Left ventricle myocardium inferior (tissue), 1 donor: ENCODE results near the gene ZNF184. TPM values are rescaled to one million over a fixed set of nuclear protein-coding genes. Genes with fewer than 3 reads are reported as not detected.
A peak's percentile ranks its signal among the peaks of the same experiment; 100 is the strongest.

Source experiments
- DNase-seq: peaks from one replicate; pipeline ENCODE4 v3.0.0-alpha.2; 2020
- H3K27ac ChIP-seq: fragments of 200-600 bp; replicated peaks from 2 replicates; pipeline ENCODE4 v1.8.0; 2021
- H3K27me3 ChIP-seq: fragments of 200-600 bp; 2 replicates; pipeline ENCODE4 v1.8.0; 2021; ENCODE audit warnings: low read depth
- H3K36me3 ChIP-seq: fragments of 200-600 bp; 2 replicates; pipeline ENCODE4 v1.8.0; 2021
- H3K4me1 ChIP-seq: fragments of 200-600 bp; 2 replicates; pipeline ENCODE4 v1.8.0; 2021
- H3K4me3 ChIP-seq: fragments of 200-600 bp; 2 replicates; pipeline ENCODE4 v1.8.0; 2021; ENCODE audit warnings: mild to moderate bottlenecking, moderate library complexity
- H3K9me3 ChIP-seq: fragments of 200-600 bp; replicated peaks from 2 replicates; pipeline ENCODE4 v1.8.0; 2021
- CTCF ChIP-seq: fragments of 200-600 bp; IDR thresholded peaks from 2 replicates; pipeline ENCODE4 v1.8.0; 2021; ENCODE audit warnings: antibody characterized with exemption, mild to moderate bottlenecking, borderline replicate concordance
- intact Hi-C: fragments of 100-400 bp; cut with micrococcal nuclease; formaldehyde crosslinking; loops from one replicate; pipeline ENCODE4 v1.11.0; 2022
- total RNA-seq: library from RNA; stranded (reverse); fragmentation: NEBNext Ultra II Directional; extraction: Animal tissue kit (Norgen Biotek cat#: 25700); gene quantifications from one replicate; pipeline ENCODE4 v1.2.1, GENCODE V29; 2021
- donor health status: DM: no; HTN: yes; CAD: no; lungs with severe emphysema.

Gene ZNF184
- total RNA-seq, 1 donor from 2014 or later, result 3.2 TPM

- H3K27me3 ChIP-seq, result no peaks in the 10 kb centered on the region
- H3K27ac ChIP-seq, result peak overlapping the region; percentile 98
- peaks cover 33% of the 10 kb centered on the region for H3K4me1 ChIP-seq
- no peaks in the 10 kb centered on the region for H3K9me3 ChIP-seq
- TF ChIP-seq CTCF, result no peak
- no peak for DNase-seq
- peak overlapping the region; percentile 88 for H3K4me3 ChIP-seq
- intact Hi-C loops, result no loop called here
- H3K36me3 ChIP-seq, result no peaks in the 10 kb centered on the region
Measured at GRCh38 chr6:27477318-27478013, 4.6 kb upstream of the ZNF184 start.

DNA sequence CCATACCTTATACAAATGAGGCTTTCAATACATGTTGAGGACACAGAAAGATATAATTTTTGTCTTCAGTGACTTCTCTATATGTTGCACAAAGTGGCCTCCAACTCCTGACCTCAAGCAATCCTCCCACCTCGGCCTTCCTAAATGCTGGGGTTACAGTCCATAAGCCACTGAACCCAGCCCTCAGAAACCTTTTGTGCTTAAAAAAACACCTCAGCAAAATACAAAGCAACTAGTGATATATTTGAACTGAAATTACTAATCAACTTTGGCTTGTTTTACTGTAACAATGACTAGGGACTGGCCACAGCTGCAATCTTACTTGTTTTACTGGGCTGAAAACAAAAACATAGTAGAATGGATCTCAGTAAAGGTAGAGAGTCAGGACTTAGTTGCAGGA, 3.2 kb upstream of the ZNF184 start:
- intact Hi-C loops, result no loop called here
- DNase-seq, result no peak
- Histone ChIP-seq H3K27me3 (no peaks in the 10 kb centered on the region), H3K4me1 (peaks cover 47% of the 10 kb centered on the region), H3K36me3 (no peaks in the 10 kb centered on the region), H3K4me3 (no peak overlapping the region), H3K27ac (no peak overlapping the region), H3K9me3 (no peaks in the 10 kb centered on the region)
- TF ChIP-seq CTCF, result no peak

- Histone ChIP-seq H3K9me3 (no peaks in the 10 kb centered on the region), H3K27me3 (no peaks in the 10 kb centered on the region), H3K4me3 (no peak overlapping the region), H3K4me1 (peaks cover 55% of the 10 kb centered on the region), H3K27ac (no peak overlapping the region), H3K36me3 (peaks cover 6% of the 10 kb centered on the region)
- intact Hi-C loops, result no loop called here
- no peak for DNase-seq
- no peak for TF ChIP-seq CTCF
Measured at GRCh38 chr6:27474672-27475071, 1.8 kb upstream of the ZNF184 start.

DNA sequence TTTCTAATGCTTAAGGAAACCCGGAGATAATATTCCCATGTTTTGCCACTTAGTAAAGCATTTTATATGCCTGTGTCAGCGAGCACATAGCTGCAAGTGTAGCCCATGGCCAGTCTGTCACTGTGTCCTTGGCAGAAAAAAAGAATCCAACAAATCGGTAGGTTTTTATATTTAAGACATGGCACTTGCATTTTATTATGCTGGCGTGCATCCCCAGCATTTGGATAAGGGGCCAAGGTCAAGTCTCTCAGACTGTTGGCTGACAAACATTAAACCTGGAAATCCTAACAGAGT, 1.2 kb upstream of the ZNF184 start:
- Histone ChIP-seq H3K4me3 (peak overlapping the region; percentile 95), H3K4me1 (peaks cover 52% of the 10 kb centered on the region), H3K9me3 (no peaks in the 10 kb centered on the region), H3K27ac (no peak overlapping the region), H3K27me3 (no peaks in the 10 kb centered on the region), H3K36me3 (peaks cover 11% of the 10 kb centered on the region)
- no peak for DNase-seq
- no peak for TF ChIP-seq CTCF
- intact Hi-C loops, result no loop called here

GRCh38 chr6:27472182-27472616, 706 bp downstream of the ZNF184 start:
- peaks cover 29% of the 10 kb centered on the region for H3K36me3 ChIP-seq
- DNase-seq, result peak; percentile 23
- peak overlapping the region; percentile 95 for H3K27ac ChIP-seq
- H3K27me3 ChIP-seq, result no peaks in the 10 kb centered on the region
- H3K4me1 ChIP-seq, result peaks cover 45% of the 10 kb centered on the region
- TF ChIP-seq CTCF, result no peak
- H3K9me3 ChIP-seq, result no peaks in the 10 kb centered on the region
- intact Hi-C loops, result no loop called here
- peak overlapping the region; percentile 95 for H3K4me3 ChIP-seq
